HPDE6-E6E7 (cell line): ENCODE results near the gene CACNA1C.
A peak's percentile ranks its signal among the peaks of the same experiment; 100 is the strongest.

ENCODE experiments used
- DNase-seq: peaks from one replicate; pipeline ENCODE4 v3.0.0; 2011; ENCODE audit warnings: missing footprints; ENCODE audit errors: extremely low spot score

The CACNA1C gene

GRCh38 chr12:2140858-2141519 is 88.2 kb downstream of the CACNA1C start:
- no peak for DNase-seq

DNA sequence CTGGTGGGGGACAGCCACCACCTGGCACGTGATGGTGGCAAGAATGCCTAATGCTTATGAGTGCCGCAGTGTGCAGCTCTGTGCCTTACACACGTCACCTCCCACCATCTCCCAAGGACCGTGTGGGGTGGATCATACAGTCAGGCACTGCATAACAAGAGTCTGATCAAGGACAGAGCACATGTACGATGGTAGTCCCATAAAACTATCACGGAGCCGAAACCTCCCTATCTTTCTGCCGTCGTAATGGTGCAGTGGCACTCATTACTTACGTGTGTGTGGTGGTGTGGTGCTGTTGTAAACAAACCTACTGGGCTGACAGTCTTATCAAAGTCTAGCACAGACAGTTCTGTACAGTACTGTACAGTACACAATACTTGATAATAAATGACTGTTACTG is 89.3 kb downstream of the CACNA1C start:
- no peak for DNase-seq

- DNase-seq = no peak
Measured at GRCh38 chr12:2144951-2145350, 92.2 kb downstream of the CACNA1C start.

GRCh38 chr12:2145433-2145998 is 92.7 kb downstream of the CACNA1C start:
- DNase-seq = no peak

DNA sequence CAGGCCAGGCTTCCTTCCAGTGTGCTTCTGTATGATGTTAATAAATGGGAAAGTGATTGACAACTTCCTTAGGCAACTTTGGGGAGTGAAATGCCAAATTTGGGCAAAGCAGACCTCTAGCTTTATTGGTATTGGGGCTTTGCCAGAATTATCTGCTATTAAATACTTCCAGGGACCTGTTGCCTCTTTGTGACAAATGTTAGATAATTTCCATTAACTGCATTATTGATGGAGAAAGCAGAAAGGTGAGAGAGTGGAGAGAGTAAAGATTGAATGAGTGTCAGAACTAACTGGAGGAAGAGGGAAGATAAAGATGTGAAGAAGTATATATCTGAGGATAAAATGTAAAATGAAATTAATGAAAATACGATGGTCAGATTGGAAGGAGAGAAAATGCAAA is 94.5 kb downstream of the CACNA1C start:
- DNase-seq = no peak

DNA sequence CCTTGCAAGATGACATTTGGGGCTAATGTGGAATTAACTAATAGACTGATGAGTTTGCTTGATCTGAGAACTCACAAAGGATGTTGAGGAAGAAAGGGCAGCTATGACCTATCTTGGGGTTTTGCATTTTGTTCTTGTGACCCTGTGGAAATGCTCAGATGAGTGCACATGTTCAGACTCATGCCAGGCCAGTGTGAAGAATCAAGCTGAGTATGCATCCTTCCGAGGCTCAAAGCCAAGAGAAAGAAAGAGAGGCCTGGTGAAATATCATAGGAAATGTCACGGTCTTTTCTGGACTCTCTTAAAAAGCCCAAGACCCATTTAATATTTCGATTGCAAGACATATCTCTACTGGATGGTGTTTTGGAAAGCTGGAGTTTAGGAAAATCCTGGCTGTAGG is 96.3 kb downstream of the CACNA1C start:
- DNase-seq = no peak

- DNase-seq = no peak
Measured at GRCh38 chr12:2150833-2151232, 98.0 kb downstream of the CACNA1C start.

DNA sequence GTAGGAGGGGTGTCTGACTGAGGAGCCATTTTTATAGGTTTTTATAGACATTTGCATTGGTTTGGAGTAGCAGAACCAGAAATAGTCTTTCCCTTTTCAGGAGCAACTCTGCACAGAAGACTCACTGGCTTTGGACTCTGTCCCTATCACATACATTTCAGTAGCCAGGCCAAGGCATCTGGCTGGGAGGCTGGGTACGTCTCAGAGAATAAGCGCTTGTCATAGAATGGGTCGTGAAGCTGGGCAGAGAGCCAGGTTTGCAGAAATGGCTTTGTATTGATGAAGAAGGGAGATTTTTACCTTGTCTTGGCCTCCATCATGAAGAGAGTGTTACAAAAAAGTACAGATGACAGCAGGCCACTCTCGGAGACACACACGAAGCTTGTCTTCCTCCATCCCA is 98.6 kb downstream of the CACNA1C start:
- no peak for DNase-seq

DNA sequence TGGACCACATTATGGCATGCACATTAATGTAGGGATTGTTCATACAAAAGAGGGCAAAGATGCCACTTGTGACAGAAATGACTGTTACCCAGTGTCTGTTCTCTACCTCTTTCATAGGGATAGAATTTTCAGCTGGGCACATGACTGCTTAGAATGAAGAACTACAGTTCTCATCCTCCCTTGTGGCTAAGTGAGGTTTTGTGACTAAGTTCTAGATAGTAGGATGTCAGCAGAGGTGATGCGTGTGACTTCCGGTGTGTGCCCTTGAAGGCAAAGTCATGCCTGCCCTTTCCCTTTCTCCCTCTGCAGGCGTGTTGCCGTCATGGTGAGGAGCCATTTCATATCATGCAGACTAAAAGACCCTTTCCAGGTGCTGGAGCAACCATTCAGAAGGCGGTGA is 99.3 kb downstream of the CACNA1C start:
- DNase-seq = no peak

- DNase-seq = no peak
Measured at GRCh38 chr12:2154050-2154449, 101.3 kb downstream of the CACNA1C start.

- DNase-seq = no peak
Measured at GRCh38 chr12:2154521-2154920, 101.7 kb downstream of the CACNA1C start.

DNA sequence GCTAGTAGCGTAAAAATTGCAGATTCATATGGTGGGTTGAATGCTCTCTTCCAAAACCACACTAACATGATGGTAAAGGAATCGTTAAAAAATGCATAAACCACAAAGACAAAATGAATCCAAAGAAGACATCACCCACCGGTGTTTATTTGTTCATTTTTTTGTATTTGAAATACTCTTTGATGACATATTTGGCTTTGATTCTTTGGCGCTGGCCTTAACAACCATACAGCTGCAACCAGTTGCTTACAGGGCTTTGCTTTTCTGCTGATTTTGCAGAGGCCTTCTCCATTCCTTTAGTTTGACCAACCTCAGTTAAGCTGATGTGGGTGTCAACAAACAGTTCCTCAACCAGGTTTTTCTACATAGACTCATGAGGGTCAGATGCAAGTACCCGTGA is 103.5 kb downstream of the CACNA1C start:
- no peak for DNase-seq

- no peak for DNase-seq
Measured at GRCh38 chr12:2160043-2160442, 107.3 kb downstream of the CACNA1C start.

GRCh38 chr12:2161473-2161872 is 108.7 kb downstream of the CACNA1C start:
- no peak for DNase-seq

- no peak for DNase-seq
Measured at GRCh38 chr12:2163177-2163941, 110.6 kb downstream of the CACNA1C start.

DNA sequence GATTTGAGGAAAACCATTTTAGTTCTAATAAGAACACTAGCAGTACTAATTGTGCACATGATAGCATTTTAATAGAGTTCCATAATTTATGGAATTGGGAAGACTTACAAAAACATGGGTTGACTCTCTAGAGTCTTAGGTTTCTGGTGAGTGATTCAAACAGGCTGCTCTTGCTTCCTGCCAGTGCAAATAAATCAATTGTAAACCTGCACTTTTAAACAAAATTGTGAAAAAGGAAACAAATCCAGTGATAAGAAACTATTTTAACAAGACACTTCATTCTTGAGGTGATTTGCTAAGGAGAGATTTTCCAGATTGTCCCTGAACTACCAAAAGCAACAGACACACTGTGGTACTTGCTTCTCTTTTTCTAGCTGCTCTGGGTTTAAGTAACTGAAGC is 112.2 kb downstream of the CACNA1C start:
- DNase-seq = no peak

- no peak for DNase-seq
Measured at GRCh38 chr12:2165927-2166326, 113.1 kb downstream of the CACNA1C start.

GRCh38 chr12:2166696-2167095 is 113.9 kb downstream of the CACNA1C start:
- no peak for DNase-seq

- DNase-seq = no peak
Measured at GRCh38 chr12:2167231-2167630, 114.4 kb downstream of the CACNA1C start.

GRCh38 chr12:2168808-2169207 is 116.0 kb downstream of the CACNA1C start:
- DNase-seq = peak; percentile 13

DNA sequence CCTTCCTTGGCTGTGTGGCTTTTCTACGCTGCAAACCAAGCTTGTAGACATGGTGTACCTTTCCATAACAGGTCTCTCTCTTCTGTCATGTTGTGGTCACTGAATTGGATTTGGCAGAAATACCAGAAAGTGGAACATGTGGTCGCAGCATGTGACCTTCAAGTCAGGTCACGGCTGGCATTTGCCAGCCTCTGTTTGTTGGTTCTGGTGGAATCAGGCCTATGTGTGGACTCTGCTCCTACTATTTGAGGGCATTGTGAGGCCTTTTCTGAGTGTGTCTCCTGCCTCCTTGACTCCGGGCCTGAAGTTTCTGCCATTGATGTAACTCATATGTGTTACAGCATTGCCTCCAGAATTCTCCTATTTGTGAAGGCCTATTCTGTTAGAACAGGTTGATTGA is 116.7 kb downstream of the CACNA1C start:
- DNase-seq = no peak

GRCh38 chr12:2169940-2170339 is 117.2 kb downstream of the CACNA1C start:
- DNase-seq = no peak

DNA sequence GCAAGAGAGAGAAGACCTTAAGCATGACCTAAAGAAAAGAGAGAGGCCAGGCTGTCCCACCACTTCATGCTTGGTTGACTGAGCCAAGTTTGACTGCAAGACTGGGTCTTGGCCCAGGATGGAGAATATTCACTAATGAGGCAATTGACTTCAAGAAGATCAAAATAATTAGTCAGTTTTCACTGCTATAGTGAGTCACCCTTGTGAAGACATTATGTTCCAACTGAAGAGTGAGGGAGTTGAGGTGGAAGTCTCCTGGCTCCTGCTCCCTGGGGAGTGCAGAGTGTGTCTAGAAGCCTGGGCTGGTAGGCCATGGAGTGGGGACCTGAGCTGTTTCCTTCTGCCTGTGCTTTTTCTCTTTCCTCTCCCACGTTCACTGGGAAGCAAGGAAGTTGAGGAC is 117.6 kb downstream of the CACNA1C start:
- no peak for DNase-seq
